SU-DHL-6 (cell line): ENCODE data around the gene PRMT9.

Source experiments
- EZH2phosphoT487 ChIP-seq: fragments of 200-600 bp; sonication (generic), shearing (Covaris generic); conservative IDR thresholded peaks from 2 replicates; pipeline ENCODE4 v1.6.1; 2018; ENCODE audit warnings: mild to moderate bottlenecking, antibody characterized with exemption, low read length, moderate library complexity, mixed read lengths
- TF ChIP-seq, protein P1 (sequence below): fragments of 200-600 bp; sonication (generic); IDR thresholded peaks from one replicate; pipeline ENCODE4 v1.5.1; 2017; ENCODE audit warnings: antibody characterized with exemption, mild to moderate bottlenecking, low read length, moderate library complexity; ENCODE audit not compliant: insufficient read depth, poor library complexity, severe bottlenecking

DNA sequence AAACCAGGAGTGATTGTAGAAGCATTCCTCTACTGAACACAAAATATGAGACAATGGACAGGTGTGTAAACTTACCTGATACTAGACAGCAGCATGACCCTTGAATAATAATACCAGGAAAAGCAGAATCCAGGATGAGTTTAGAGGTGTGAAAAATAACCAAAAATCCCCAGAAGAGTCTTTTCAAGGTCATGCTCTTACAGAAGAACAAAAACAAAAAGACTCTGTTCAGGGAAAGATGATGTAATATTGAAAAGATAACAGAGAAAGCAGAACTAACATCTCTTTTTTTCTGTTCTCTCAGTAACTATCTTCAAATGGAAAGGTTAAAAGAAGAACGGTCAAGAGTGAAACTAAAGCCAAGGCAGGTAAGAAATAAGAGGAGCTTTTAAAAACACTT, 33.9 kb upstream of the PRMT9 start:
- TF ChIP-seq, protein P1, sequence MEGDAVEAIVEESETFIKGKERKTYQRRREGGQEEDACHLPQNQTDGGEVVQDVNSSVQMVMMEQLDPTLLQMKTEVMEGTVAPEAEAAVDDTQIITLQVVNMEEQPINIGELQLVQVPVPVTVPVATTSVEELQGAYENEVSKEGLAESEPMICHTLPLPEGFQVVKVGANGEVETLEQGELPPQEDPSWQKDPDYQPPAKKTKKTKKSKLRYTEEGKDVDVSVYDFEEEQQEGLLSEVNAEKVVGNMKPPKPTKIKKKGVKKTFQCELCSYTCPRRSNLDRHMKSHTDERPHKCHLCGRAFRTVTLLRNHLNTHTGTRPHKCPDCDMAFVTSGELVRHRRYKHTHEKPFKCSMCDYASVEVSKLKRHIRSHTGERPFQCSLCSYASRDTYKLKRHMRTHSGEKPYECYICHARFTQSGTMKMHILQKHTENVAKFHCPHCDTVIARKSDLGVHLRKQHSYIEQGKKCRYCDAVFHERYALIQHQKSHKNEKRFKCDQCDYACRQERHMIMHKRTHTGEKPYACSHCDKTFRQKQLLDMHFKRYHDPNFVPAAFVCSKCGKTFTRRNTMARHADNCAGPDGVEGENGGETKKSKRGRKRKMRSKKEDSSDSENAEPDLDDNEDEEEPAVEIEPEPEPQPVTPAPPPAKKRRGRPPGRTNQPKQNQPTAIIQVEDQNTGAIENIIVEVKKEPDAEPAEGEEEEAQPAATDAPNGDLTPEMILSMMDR: no peak
- no peak for TF ChIP-seq EZH2phosphoT487
